ENCODE data around the gene C9orf57.
"Not testable (repeated sequence)": the region's sequence is repeated elsewhere in the genome, so short reads cannot be mapped to it uniquely, and the experiment has no call there.

The C9orf57 gene

DNA sequence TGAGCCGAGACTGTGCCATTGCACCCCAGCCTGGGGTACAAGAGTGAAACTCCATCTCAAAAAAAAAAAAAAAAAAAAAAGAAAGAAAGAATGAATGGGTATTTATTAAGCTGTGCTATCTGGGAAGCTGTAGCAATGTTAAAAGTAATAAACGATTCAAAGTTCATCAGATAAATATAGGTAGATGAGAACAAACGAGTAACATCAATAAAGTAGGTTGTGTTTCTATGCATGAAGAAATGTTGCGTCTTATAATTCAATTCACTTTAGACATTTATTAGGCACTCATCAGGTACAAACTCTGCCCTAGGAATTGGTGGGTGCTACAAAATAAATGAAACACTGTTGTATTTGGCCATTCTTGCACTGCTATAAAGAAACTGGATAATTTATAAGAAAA lies 36.8 kb downstream of the C9orf57 start:
- DNase-seq (ENCODE audit: low spot score): no peak

DNA sequence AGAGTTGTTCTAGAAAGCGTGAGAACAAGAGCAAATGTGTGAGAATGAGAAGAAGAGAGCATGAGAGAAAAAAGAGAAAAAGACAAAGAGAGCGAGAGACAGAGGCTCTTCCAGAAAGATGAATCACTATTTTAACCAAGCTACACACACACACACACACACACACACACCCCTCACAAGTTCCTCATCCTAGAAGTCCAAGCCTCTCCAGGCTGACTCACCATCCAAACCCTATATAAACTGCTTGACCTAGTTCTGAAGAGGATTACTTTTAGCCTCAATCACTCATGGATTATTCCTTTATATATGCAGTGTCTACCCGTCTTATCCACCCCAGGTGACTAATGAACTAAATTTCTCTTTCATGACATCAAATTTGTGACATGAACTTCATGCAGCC lies 37.6 kb downstream of the C9orf57 start:
- DNase-seq (ENCODE audit: low spot score): no peak

DNA sequence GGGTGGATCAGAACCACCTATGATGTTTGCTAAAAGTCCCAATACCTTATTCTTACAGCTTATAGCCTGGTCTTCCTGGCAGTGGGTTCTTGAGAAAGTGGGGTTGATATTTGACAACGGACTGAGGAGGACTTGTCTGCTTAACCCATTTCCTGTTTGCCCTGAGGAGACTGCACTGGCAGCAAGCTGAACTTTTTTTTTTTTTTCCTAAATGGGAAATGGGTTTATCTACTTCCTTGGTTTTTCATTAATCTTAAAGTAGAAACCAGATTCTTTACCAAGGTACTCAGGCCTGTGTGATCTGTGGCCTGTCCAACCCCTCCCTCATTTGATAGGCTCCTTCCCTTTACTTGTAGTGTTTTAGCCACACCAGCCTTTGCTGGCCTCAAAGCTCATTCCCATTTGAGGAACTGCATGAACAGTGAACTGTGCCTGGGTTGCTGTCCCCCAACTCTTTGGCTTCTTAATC lies 47.1 kb downstream of the C9orf57 start:
- DNase-seq (ENCODE audit: low spot score): no peak

DNA sequence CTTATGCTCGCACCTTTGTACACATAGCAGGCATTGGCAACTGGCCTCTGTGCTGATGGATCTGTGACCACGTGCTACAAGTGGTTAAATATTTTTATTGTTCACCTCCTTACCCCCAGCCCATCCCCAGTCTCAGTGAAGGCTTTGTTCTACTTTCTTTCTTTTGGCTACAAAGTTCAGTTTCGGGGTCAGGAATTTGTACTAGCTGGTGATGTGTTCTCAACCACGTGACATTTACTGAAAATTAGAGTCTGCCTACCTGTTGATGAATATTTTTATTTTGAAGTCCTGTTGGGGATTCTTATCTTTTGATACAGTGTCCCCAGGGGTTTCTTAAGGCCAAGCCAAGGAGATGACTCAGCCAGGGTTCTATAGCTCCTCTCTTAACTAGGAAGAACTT lies 47.8 kb downstream of the C9orf57 start:
- no peak for DNase-seq (ENCODE audit: low spot score)

DNA sequence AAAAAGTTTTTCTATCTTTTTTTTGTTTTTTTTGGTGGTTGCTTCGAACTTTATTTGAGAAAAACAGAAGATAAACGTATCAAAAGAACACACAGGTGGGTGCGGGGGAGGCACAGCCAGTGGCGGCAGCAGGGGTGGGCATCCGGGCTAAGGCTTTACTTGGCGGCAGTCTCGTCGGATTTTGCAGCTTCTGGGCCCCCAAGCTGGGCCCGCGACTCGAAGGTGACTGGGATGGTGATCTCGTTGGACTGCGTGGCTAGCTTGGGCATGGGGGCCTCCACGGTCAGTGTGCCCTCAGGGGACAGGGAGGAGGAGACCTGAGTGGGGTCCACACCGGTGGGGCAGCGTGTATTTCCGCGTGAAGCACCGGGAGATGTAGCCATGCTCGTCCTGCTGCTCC lies 52.7 kb downstream of the C9orf57 start:
- not testable (repeated sequence) for DNase-seq (ENCODE audit: low spot score)

DNA sequence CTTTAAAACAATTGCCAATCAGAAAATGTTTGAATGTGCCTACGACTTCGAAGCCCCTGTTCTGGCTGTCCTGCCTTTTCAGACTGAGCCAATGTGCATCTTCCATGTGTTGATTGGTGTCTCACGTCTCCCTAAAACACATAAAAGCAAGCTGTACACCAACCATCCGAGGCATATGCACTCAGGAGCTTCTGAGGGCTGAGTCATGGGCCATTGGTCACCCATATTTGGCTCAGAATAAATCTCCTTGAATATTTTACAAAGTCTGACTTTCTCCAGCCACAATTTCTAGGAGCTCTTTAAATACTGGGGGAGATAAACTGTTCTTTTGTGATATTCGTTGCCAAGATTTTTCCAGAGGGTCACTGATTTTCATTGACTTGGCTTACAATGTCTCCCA lies 53.9 kb downstream of the C9orf57 start:
- DNase-seq (ENCODE audit: low spot score): no peak

DNA sequence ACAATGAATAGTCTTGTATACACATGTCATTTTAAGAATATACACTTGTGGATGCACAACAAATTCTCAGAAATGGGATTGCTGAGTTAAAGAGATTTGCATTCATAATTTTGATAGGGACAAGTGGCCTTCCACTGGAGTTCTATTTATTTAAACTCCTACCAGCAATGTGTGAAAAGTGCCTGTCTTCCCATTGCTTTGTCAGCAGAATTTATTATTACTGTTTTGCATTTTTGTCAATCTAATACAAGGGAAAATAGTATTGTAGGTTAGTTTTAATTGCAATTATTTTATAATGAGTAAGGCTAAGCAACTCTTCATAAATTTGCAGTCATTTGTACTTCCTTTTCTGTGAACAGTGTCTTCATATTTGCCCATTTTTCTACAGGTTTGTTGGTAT lies 55.0 kb downstream of the C9orf57 start:
- DNase-seq (ENCODE audit: low spot score): no peak

Measured in SW480 (cell line).